Subcutaneous adipose tissue (tissue), 4 donors: ENCODE data around the gene NOS1AP. TPM values are rescaled to one million over a fixed set of nuclear protein-coding genes. Genes with fewer than 3 reads are reported as not detected.

ENCODE experiments used
- CTCF ChIP-seq: fragments of 450-650 bp; IDR thresholded peaks from one replicate; pipeline ENCODE4 v1.5.1; 2016; ENCODE audit warnings: low read depth, mild to moderate bottlenecking, control low read depth, antibody characterized with exemption, moderate library complexity
- total RNA-seq, 4 donors: library from RNA; depleted of rRNA; stranded (reverse); fragments of >200 nt; gene quantifications; one replicate each; pipeline ENCODE4 v1.1.0, GENCODE V29; 2016

NOS1AP gene
- total RNA-seq, 4 donors from 2014 or later, result 0.51 to 5.1 (median 0.96) TPM

- no peak for TF ChIP-seq CTCF
Observed at GRCh38 chr1:162038624-162039023, 30.9 kb upstream of the NOS1AP start.

GRCh38 chr1:162040001-162040400, 29.5 kb upstream of the NOS1AP start:
- TF ChIP-seq CTCF, result no peak

DNA sequence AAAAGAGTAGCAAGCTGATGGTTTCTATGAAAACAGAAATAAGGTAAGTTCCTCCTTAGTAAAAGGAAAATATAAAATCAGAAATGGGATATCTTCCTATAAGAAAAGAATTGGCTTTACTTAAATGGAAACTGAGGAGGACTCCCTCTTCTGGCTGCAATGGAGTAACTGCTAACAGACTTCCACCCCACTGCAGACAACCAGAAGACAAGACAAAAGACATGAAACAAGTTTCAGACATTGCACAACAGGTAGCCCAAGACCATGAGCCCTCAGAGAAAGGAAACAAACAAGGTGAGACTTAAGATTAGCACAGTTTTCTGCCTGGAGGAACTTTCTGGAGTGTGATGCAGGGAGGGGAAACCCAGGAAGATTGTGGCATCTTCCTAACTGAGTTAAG, 28.8 kb upstream of the NOS1AP start:
- TF ChIP-seq CTCF, result no peak

GRCh38 chr1:162042361-162042760, 27.1 kb upstream of the NOS1AP start:
- TF ChIP-seq CTCF, result no peak

GRCh38 chr1:162046921-162047320, 22.6 kb upstream of the NOS1AP start:
- no peak for TF ChIP-seq CTCF

DNA sequence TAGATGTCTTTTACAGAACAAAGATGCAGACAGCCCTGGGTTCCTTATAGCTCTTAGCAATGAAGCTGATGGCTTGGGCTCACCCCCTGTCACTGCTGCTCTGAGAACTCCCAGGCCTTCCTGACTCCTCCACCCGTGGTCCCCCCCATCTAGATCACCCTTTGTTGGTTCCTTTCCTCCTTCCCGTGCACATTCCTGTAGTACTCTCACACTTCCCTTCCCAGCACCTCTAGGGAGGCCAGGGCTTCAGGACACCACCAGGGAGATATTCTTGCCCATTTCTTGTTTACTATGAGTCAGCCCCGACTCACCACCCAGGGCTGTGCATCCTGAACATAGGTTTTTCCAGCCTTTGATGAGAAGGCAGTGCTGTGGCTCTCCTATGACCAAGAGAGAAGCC, 14.4 kb upstream of the NOS1AP start:
- no peak for TF ChIP-seq CTCF

- no peak for TF ChIP-seq CTCF
Observed at GRCh38 chr1:162056043-162056442, 13.4 kb upstream of the NOS1AP start.
